ENCODE measurements around the gene C19orf47.

C19orf47 gene

DNA sequence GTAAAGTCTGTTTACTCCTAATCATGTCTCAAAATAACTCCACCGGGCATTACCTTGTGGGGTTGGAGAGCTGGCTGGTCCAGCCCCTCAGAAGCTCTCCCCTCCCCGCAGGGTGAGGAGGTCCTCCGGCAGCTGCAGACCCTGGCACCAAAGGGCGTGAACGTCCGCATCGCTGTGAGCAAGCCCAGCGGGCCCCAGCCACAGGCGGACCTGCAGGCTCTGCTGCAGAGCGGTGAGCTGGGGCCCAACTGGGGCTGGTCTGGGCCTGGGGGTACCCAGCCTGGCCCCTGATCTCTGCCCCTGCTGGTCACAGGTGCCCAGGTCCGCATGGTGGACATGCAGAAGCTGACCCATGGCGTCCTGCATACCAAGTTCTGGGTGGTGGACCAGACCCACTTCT, 21.6 kb upstream of the C19orf47 start:
- no peak for TF ChIP-seq CTCF (IDR thresholded peaks at IDR 0.05; ENCODE audit: extremely low read depth, insufficient read depth, missing control alignments)
- no peak for DNase-seq (ENCODE audit: low spot score)
- in situ Hi-C loops (cut with MboI; ENCODE audit: low pct_unique_long_range_greater_than_20kb, low sequenced_read_pairs, unreplicated experiment): no loop called here

DNA sequence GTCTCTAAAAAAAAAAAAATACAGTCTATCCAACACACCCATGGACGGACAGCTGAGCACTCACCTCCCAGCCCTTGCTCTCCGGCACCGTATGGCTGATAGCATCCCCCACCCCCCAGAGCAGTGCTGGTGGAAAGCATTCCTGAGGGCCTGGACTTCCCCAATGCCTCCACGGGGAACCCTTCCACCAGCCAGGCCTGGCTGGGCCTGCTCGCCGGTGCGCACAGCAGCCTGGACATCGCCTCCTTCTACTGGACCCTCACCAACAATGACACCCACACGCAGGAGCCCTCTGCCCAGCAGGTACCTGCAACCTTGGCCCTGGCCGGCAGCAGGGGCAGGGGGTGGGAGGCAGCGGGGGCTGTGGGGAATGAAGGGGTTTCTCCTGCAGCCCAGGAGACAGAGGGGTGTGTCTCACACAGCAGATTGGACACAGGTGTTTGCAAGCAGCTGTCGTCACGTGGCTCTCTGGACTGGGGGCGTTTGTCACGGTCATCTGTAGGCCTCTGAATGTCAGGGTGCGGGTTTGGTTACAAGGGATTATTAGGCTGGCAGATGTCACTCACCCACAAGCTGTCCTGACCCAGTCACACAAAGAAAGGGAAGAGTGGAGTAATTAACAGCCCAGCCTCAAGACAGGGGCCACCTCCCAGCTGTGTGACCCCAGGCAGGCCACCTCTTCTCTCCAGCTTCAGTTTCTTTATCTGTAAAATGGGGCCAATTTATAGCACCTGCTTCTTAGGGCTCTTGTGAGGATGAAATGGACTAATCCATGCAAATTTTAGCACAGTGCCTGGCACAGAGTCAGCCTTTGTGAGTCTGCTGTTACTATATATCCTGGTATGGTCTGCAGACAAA, 19.6 kb upstream of the C19orf47 start:
- TF ChIP-seq CTCF (IDR thresholded peaks at IDR 0.05; ENCODE audit: extremely low read depth, insufficient read depth, missing control alignments): no peak
- DNase-seq (ENCODE audit: low spot score): no peak
- in situ Hi-C loops (cut with MboI; ENCODE audit: low pct_unique_long_range_greater_than_20kb, low sequenced_read_pairs, unreplicated experiment): no loop called here

GRCh38 chr19:40366697-40367561, 18.7 kb upstream of the C19orf47 start:
- DNase-seq (ENCODE audit: low spot score): no peak
- TF ChIP-seq CTCF (IDR thresholded peaks at IDR 0.05; ENCODE audit: extremely low read depth, insufficient read depth, missing control alignments): no peak

GRCh38 chr19:40365613-40366401, 17.6 kb upstream of the C19orf47 start:
- in situ Hi-C loops (cut with MboI; ENCODE audit: low pct_unique_long_range_greater_than_20kb, low sequenced_read_pairs, unreplicated experiment): no loop called here
- TF ChIP-seq CTCF (IDR thresholded peaks at IDR 0.05; ENCODE audit: extremely low read depth, insufficient read depth, missing control alignments): no peak
- peak; percentile 97 for DNase-seq (ENCODE audit: low spot score)

More at GRCh38 chr19:40366697-40367561, 18.7 kb upstream of the C19orf47 start:
- in situ Hi-C loops (cut with MboI; ENCODE audit: low pct_unique_long_range_greater_than_20kb, low sequenced_read_pairs, unreplicated experiment): no loop called here

DNA sequence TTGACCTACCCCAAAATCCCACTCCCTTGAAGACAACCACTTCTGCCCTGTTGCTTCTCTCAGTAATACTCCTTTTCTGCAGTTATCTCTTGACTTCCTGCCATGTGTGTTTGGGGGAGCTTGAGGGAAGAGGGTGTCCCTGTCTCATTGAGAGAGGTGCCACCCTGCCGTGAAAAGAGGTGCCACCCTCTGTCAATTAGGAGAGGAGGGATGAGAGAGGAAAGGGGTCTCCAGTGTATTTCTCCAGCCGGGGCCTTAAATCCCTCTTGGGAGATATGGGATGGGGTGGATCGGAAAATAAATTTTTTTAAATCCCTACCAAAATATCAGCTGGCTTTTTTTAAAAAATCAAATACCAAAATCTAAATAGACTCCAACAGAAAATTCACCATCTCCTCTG, 16.8 kb upstream of the C19orf47 start:
- TF ChIP-seq CTCF (IDR thresholded peaks at IDR 0.05; ENCODE audit: extremely low read depth, insufficient read depth, missing control alignments): no peak
- in situ Hi-C loops (cut with MboI; ENCODE audit: low pct_unique_long_range_greater_than_20kb, low sequenced_read_pairs, unreplicated experiment): no loop called here

GRCh38 chr19:40363069-40363468, 14.9 kb upstream of the C19orf47 start:
- no peak for DNase-seq (ENCODE audit: low spot score)
- in situ Hi-C loops (cut with MboI; ENCODE audit: low pct_unique_long_range_greater_than_20kb, low sequenced_read_pairs, unreplicated experiment): no loop called here
- TF ChIP-seq CTCF (IDR thresholded peaks at IDR 0.05; ENCODE audit: extremely low read depth, insufficient read depth, missing control alignments): no peak

More for the DNA sequence above, 16.8 kb upstream of the C19orf47 start:
- no peak for DNase-seq (ENCODE audit: low spot score)

Measured in GM13977 (cell line).